GM21723 (cell line): ENCODE data around the gene FBXO28.
A peak's percentile ranks its signal among the peaks of the same experiment; 100 is the strongest.
"Not testable (repeated sequence)": the region's sequence is repeated elsewhere in the genome, so short reads cannot be mapped to it uniquely, and the experiment has no call there.

Experiments
- ATAC-seq: cut with Tn5 transposase; IDR thresholded peaks from one replicate; pipeline ENCODE4 v1.9.1; 2021; ENCODE audit warnings: mild to moderate bottlenecking, moderate library complexity; ENCODE audit not compliant: unreplicated experiment

FBXO28 gene

GRCh38 chr1:224183591-224184312, 69.8 kb downstream of the FBXO28 start:
- ATAC-seq = peak; percentile 59

- ATAC-seq = no peak
Measured at GRCh38 chr1:224185208-224185607, 71.3 kb downstream of the FBXO28 start.

GRCh38 chr1:224188286-224188685, 74.4 kb downstream of the FBXO28 start:
- ATAC-seq = no peak

GRCh38 chr1:224189561-224189960, 75.7 kb downstream of the FBXO28 start:
- ATAC-seq = no peak

GRCh38 chr1:224192082-224192788, 78.3 kb downstream of the FBXO28 start:
- no peak for ATAC-seq

- ATAC-seq = no peak
Measured at GRCh38 chr1:224193319-224193966, 79.5 kb downstream of the FBXO28 start.

GRCh38 chr1:224196813-224197600, 83.1 kb downstream of the FBXO28 start:
- ATAC-seq = no peak

GRCh38 chr1:224198572-224198971, 84.7 kb downstream of the FBXO28 start:
- no peak for ATAC-seq

GRCh38 chr1:224199679-224200078, 85.8 kb downstream of the FBXO28 start:
- ATAC-seq = no peak

- ATAC-seq = no peak
Measured at GRCh38 chr1:224201383-224201782, 87.5 kb downstream of the FBXO28 start.

GRCh38 chr1:224201853-224202252, 87.9 kb downstream of the FBXO28 start:
- ATAC-seq = no peak

- ATAC-seq = peak; percentile 53
Measured at GRCh38 chr1:224203243-224204016, 89.5 kb downstream of the FBXO28 start.

- peak; percentile 47 for ATAC-seq
Measured at GRCh38 chr1:224205438-224205840, 91.5 kb downstream of the FBXO28 start.

- not testable (repeated sequence) for ATAC-seq
Measured at GRCh38 chr1:224205931-224206538, 92.1 kb downstream of the FBXO28 start.

GRCh38 chr1:224211206-224211962, 97.5 kb downstream of the FBXO28 start:
- ATAC-seq = no peak
